ENCODE results near the gene SFN. TPM values are rescaled to one million over a fixed set of nuclear protein-coding genes. Genes with fewer than 3 reads are reported as not detected.
A peak's percentile ranks its signal among the peaks of the same experiment; 100 is the strongest.

The SFN gene
- total and polyA plus RNA-seq, 2 of the 13 experiments (the other 11 are each of a cell fraction or from before 2014, with no cell fraction given), result 4.3 to 5.6 TPM

DNA sequence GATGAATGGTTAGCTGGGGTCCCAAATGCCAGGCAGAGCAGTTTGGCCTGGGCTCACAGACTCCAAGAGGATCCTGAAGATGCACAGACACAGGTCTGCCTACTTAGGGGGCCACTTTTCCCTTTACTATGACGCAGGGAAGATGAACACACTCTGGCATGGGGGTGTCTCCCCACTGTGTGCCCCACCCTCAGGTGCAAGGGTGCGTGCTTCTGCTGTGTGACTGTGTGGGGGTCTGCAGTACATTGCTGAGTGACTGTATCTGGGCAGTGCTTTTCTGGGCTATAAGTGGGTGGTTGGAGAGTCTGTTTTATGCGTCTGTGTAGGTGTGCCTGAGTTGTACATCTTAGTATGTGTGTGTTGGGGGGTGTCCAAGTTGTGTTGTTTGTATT is 47.0 kb downstream of the SFN start:
- Histone ChIP-seq H3K4me3 (replicated peaks in 1 of 3; ENCODE audit: insufficient read depth in 1 of 3, low read depth in 2 of 3, low read length in 3 of 3) (no peak overlapping the region), H3K27ac (ENCODE audit: extremely low read length, insufficient read depth, low read length) (peak overlapping the region; percentile 96), H3K4me1 (ENCODE audit: insufficient read depth, low read length) (peaks cover 63% of the 10 kb centered on the region), H3K9me3 (ENCODE audit: low read length) (no peaks in the 10 kb centered on the region), H3K4me2 (ENCODE audit: low read depth, low read length) (peak overlapping the region; percentile 93), H3K36me3 (replicated peaks in 1 of 2; ENCODE audit: control insufficient read depth in 1 of 2, insufficient read depth in 2 of 2, low read length in 2 of 2) (peaks cover 3 to 8% of the 10 kb centered on the region in 2 experiments; a peak in 3 of 5 replicates), H2AFZ (ENCODE audit: low read length) (no peak overlapping the region), H4K20me1 (ENCODE audit: insufficient read depth, low read length) (peaks cover 16% of the 10 kb centered on the region; the same call in 1 of the 2 replicates), H3K79me2 (ENCODE audit: insufficient read depth, low read length) (peaks cover 30% of the 10 kb centered on the region), H3K27me3 (ENCODE audit: control insufficient read depth in 1 of 2, insufficient read depth in 2 of 2, low read length in 2 of 2) (no peaks in the 10 kb centered on the region; a peak in 1 of 5 replicates), H3K9ac (ENCODE audit: insufficient read depth, low read depth, low read length) (peak overlapping the region; percentile 57)
- DNase-seq (ENCODE audit: low spot score) (no peak), FAIRE-seq (no peak), ATAC-seq (no peak)
- in situ Hi-C loops (cut with HindIII; ENCODE audit: extremely low pct_ligation_motif_present, low pct_unique_long_range_greater_than_20kb) (loop anchor here (5.0 kb wide), 1 partner anchor 82 kb away; the partner anchor contains the start of gene TRNP1), intact Hi-C loops (cut with micrococcal nuclease; ENCODE audit: unreplicated experiment) (no loop called here)
- POLR2A ChIA-PET, result interaction anchor here (1.0 to 11.5 kb wide), 6 partner anchors 11 to 84 kb away, joined by 3 to 371 read pairs (median 8); partner anchors contain the start of genes GPATCH3, GPN2, NUDC and TRNP1
- CTCF ChIA-PET (ENCODE audit: low intra/inter-chr PET ratio, low total read pairs), result no interaction called here
- BruUV-seq (replicated peaks), result no TSS peak
- WGBS (ENCODE audit: low lambda C conversion rate), result 47% methylated on average over 3 of the region's 3 CpGs
- TF ChIP-seq, protein P1, sequence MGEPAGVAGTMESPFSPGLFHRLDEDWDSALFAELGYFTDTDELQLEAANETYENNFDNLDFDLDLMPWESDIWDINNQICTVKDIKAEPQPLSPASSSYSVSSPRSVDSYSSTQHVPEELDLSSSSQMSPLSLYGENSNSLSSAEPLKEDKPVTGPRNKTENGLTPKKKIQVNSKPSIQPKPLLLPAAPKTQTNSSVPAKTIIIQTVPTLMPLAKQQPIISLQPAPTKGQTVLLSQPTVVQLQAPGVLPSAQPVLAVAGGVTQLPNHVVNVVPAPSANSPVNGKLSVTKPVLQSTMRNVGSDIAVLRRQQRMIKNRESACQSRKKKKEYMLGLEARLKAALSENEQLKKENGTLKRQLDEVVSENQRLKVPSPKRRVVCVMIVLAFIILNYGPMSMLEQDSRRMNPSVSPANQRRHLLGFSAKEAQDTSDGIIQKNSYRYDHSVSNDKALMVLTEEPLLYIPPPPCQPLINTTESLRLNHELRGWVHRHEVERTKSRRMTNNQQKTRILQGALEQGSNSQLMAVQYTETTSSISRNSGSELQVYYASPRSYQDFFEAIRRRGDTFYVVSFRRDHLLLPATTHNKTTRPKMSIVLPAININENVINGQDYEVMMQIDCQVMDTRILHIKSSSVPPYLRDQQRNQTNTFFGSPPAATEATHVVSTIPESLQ (CRISPR knock-in tag; conservative IDR thresholded peaks at IDR 0.05), result no peak
- TF ChIP-seq FOSL2 (CRISPR knock-in tag; IDR thresholded peaks at IDR 0.05) (no peak), SP5 (CRISPR knock-in tag; IDR thresholded peaks at IDR 0.05; ENCODE audit: borderline replicate concordance, low read depth) (no peak), PAF1 (CRISPR knock-in tag; IDR thresholded peaks at IDR 0.05) (0 out of 2 replicates have a peak, but pooled peaks have one; percentile 70), NCOA2 (CRISPR knock-in tag; IDR thresholded peaks at IDR 0.05) (no peak), TBX3 (IDR thresholded peaks at IDR 0.05; ENCODE audit: borderline replicate concordance) (no peak), ZNF614 (CRISPR knock-in tag; IDR thresholded peaks at IDR 0.05; ENCODE audit: borderline replicate concordance) (no peak), ZNF256 (CRISPR knock-in tag; conservative IDR thresholded peaks at IDR 0.05) (no peak), ZNF747 (CRISPR knock-in tag; IDR thresholded peaks at IDR 0.05; ENCODE audit: borderline replicate concordance) (no peak), MIER2 (CRISPR knock-in tag; IDR thresholded peaks at IDR 0.05) (no peak), AGO1 (IDR thresholded peaks at IDR 0.05; ENCODE audit: low read depth, low read length, poor library complexity, severe bottlenecking) (peak; percentile 96), ZNF598 (CRISPR knock-in tag; IDR thresholded peaks at IDR 0.05; ENCODE audit: borderline replicate concordance) (no peak), RBFOX2 (IDR thresholded peaks at IDR 0.05; ENCODE audit: low read depth, low read length) (peak; percentile 62), ERF (CRISPR knock-in tag; IDR thresholded peaks at IDR 0.05) (no peak), POLR2G (IDR thresholded peaks at IDR 0.05; ENCODE audit: low read depth, low read length) (no peak)
- TF ChIP-seq, protein P2, sequence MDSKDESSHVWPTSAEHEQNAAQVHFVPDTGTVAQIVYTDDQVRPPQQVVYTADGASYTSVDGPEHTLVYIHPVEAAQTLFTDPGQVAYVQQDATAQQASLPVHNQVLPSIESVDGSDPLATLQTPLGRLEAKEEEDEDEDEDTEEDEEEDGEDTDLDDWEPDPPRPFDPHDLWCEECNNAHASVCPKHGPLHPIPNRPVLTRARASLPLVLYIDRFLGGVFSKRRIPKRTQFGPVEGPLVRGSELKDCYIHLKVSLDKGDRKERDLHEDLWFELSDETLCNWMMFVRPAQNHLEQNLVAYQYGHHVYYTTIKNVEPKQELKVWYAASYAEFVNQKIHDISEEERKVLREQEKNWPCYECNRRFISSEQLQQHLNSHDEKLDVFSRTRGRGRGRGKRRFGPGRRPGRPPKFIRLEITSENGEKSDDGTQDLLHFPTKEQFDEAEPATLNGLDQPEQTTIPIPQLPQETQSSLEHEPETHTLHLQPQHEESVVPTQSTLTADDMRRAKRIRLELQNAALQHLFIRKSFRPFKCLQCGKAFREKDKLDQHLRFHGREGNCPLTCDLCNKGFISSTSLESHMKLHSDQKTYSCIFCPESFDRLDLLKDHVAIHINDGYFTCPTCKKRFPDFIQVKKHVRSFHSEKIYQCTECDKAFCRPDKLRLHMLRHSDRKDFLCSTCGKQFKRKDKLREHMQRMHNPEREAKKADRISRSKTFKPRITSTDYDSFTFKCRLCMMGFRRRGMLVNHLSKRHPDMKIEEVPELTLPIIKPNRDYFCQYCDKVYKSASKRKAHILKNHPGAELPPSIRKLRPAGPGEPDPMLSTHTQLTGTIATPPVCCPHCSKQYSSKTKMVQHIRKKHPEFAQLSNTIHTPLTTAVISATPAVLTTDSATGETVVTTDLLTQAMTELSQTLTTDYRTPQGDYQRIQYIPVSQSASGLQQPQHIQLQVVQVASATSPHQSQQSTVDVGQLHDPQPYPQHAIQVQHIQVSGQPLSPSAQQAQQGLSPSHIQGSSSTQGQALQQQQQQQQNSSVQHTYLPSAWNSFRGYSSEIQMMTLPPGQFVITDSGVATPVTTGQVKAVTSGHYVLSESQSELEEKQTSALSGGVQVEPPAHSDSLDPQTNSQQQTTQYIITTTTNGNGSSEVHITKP (CRISPR knock-in tag; IDR thresholded peaks at IDR 0.05; ENCODE audit: low read depth), result no peak
- TF ChIP-seq, protein P3, sequence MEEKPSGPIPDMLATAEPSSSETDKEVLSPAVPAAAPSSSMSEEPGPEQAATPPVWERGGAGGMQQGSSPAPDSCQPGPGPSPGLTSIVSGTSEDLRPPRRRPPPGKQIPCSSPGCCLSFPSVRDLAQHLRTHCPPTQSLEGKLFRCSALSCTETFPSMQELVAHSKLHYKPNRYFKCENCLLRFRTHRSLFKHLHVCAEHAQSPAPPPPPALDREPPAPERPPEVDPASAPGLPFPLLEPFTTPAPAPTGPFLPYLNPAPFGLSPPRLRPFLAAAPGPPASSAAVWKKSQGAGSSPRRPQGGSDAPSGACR (CRISPR knock-in tag; IDR thresholded peaks at IDR 0.05), result no peak
- TF ChIP-seq, protein P4, sequence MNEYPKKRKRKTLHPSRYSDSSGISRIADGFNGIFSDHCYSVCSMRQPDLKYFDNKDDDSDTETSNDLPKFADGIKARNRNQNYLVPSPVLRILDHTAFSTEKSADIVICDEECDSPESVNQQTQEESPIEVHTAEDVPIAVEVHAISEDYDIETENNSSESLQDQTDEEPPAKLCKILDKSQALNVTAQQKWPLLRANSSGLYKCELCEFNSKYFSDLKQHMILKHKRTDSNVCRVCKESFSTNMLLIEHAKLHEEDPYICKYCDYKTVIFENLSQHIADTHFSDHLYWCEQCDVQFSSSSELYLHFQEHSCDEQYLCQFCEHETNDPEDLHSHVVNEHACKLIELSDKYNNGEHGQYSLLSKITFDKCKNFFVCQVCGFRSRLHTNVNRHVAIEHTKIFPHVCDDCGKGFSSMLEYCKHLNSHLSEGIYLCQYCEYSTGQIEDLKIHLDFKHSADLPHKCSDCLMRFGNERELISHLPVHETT (CRISPR knock-in tag; conservative IDR thresholded peaks at IDR 0.05), result 0 out of 2 replicates have a peak, but pooled peaks have one; percentile 12

Data from HepG2 (cell line).